HFFc6 (cell line): Measurements from ENCODE around the gene ZNF440. TPM values are rescaled to one million over a fixed set of nuclear protein-coding genes. Genes with fewer than 3 reads are reported as not detected.
"Not testable (repeated sequence)": the region's sequence is repeated elsewhere in the genome, so short reads cannot be mapped to it uniquely, and the experiment has no call there.

ENCODE experiments used
- DNase-seq: peaks from one replicate; pipeline ENCODE4 v3.0.0-alpha.2; 2018
- H3K27ac Mint-ChIP-seq: 2 replicates; pipeline ENCODE4 v1.8.0; 2020; ENCODE audit warnings: mild to moderate bottlenecking, mixed read lengths
- H3K27me3 Mint-ChIP-seq: 2 replicates; pipeline ENCODE4 v1.8.0; 2021; ENCODE audit warnings: mild to moderate bottlenecking, moderate library complexity, mixed read lengths; ENCODE audit not compliant: insufficient read depth
- H3K36me3 Mint-ChIP-seq: 2 replicates; pipeline ENCODE4 v1.8.0; 2021; ENCODE audit warnings: low read depth, mixed read lengths
- H3K4me1 Mint-ChIP-seq: 2 replicates; pipeline ENCODE4 v1.8.0; 2020; ENCODE audit warnings: low read depth, mixed read lengths
- H3K4me3 Mint-ChIP-seq: 2 replicates; pipeline ENCODE4 v1.8.0; 2020; ENCODE audit warnings: mild to moderate bottlenecking, moderate library complexity, mixed read lengths
- H3K9me3 Mint-ChIP-seq: 2 replicates; pipeline ENCODE4 v1.8.0; 2020; ENCODE audit warnings: mild to moderate bottlenecking, mixed read lengths
- total RNA-seq, 6 experiments: library from RNA; stranded (reverse); fragmentation: NEBNext Ultra II Directional; extraction: Animal tissue kit (Norgen Biotek cat#: 25700); gene quantifications; 2 replicates in 1 of 6; 3 replicates in 5 of 6; pipeline ENCODE4 v1.2.3, GENCODE V29; 2021
- TF ChIP-seq, protein P1 (sequence below): fragments of 200-600 bp; sonication (generic); IDR thresholded peaks from 2 replicates; pipeline ENCODE4 v1.5.0; 2021; ENCODE audit warnings: antibody characterized with exemption, mild to moderate bottlenecking

Gene ZNF440
- total RNA-seq, 6 experiments from 2014 or later, result 4.9 to 7.7 (median 6.6) TPM

GRCh38 chr19:11848594-11849469 lies 34.8 kb downstream of the ZNF440 start, which contains the start of gene ZNF439:
Gene ZNF439 (plus strand): TSS chr19:11848726. CDS start chr19:11848868, 142 bp downstream.
- H3K27ac Mint-ChIP-seq, result no peak within 1 kb of the TSS
- peaks cover 5% of the 10 kb centered on the region; the same call in 1 of the 2 replicates for H3K9me3 Mint-ChIP-seq
- H3K36me3 Mint-ChIP-seq, result peaks cover 11% of the 10 kb centered on the region; the same call in 1 of the 2 replicates
- peaks cover 5% of the 10 kb centered on the region for H3K4me1 Mint-ChIP-seq
- DNase-seq, result peak; percentile 8
- peaks cover 14% of the 10 kb centered on the region for H3K27me3 Mint-ChIP-seq
- H3K4me3 Mint-ChIP-seq, result peak within 1 kb of the TSS; percentile 73
- TF ChIP-seq, protein P1, sequence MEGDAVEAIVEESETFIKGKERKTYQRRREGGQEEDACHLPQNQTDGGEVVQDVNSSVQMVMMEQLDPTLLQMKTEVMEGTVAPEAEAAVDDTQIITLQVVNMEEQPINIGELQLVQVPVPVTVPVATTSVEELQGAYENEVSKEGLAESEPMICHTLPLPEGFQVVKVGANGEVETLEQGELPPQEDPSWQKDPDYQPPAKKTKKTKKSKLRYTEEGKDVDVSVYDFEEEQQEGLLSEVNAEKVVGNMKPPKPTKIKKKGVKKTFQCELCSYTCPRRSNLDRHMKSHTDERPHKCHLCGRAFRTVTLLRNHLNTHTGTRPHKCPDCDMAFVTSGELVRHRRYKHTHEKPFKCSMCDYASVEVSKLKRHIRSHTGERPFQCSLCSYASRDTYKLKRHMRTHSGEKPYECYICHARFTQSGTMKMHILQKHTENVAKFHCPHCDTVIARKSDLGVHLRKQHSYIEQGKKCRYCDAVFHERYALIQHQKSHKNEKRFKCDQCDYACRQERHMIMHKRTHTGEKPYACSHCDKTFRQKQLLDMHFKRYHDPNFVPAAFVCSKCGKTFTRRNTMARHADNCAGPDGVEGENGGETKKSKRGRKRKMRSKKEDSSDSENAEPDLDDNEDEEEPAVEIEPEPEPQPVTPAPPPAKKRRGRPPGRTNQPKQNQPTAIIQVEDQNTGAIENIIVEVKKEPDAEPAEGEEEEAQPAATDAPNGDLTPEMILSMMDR, result no peak

DNA sequence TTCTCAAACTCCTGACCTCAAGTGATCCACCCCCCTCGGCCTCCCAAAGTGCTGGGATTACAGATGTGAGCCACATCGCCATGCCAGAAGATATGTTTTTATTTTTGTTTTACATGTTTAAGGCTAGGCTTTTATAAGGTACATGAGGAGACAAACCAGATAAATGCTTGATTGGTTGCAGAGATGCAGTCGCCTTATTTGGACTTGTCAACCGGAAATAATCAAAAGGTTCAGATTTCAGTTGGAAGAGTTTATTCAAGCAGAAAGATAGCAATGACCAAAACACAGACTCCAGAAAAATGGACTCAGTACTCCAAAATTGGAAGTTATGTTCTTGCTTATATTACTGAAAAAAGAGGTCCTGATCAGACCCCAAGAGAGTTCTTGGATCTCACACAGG lies 36.2 kb downstream of the ZNF440 start:
- not testable (repeated sequence) for H3K4me3 Mint-ChIP-seq, DNase-seq, H3K27ac Mint-ChIP-seq, H3K9me3 Mint-ChIP-seq, H3K4me1 Mint-ChIP-seq
- Mint-ChIP-seq H3K27me3 (peaks cover 14% of the 10 kb centered on the region), H3K36me3 (peaks cover 11% of the 10 kb centered on the region; the same call in 1 of the 2 replicates)

- no peak overlapping the region for H3K27ac Mint-ChIP-seq
- no peak overlapping the region for H3K4me3 Mint-ChIP-seq
- peaks cover 5% of the 10 kb centered on the region for H3K27me3 Mint-ChIP-seq
- H3K9me3 Mint-ChIP-seq, result peaks cover 5% of the 10 kb centered on the region; the same call in 1 of the 2 replicates
- TF ChIP-seq, protein P1, result no peak
- no peak for DNase-seq
- H3K36me3 Mint-ChIP-seq, result peaks cover 5% of the 10 kb centered on the region; the same call in 1 of the 2 replicates
- peaks cover 1% of the 10 kb centered on the region for H3K4me1 Mint-ChIP-seq
These were observed 39.3 kb downstream of the ZNF440 start for GRCh38 chr19:11853358-11853757.

DNA sequence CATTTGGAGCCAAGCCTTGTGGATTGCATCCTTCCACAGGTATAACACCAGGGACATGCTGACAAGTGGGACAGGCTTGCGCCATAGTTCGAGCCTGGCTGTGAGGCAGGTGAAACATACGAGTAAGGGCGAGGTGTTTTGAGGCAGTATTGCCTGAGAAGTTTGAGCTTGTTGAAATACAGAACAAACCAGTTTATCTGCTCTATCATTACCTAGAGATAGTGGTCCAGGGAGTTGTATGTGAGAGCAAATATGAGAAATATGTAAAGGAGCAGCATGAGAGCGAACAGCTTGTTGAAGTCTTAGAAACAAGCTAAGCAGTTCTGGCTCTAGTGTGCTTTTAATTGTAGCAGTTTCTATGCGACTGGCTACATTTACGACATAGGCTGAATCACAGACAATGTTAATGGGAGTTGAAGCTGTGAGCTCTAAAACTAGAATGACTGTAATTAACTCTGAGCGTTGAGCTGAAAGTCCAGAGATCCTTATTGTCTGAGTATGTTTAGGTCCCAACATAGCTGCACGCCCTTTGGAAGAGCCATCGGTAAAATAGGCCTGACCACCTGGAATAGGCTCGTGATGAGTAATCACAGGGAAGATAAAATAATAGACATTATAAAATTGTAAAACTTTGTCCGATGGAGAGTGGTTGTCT lies 42.6 kb downstream of the ZNF440 start:
- DNase-seq, result no peak
- Mint-ChIP-seq H3K9me3 (no peaks in the 10 kb centered on the region; the same call in 1 of the 2 replicates), H3K27me3 (peaks cover 16% of the 10 kb centered on the region), H3K4me3 (no peak overlapping the region), H3K27ac (no peak overlapping the region), H3K4me1 (no peaks in the 10 kb centered on the region), H3K36me3 (no peaks in the 10 kb centered on the region)
- TF ChIP-seq, protein P1, result no peak

GRCh38 chr19:11860721-11861120 lies 46.6 kb downstream of the ZNF440 start:
- Mint-ChIP-seq H3K27ac (no peak overlapping the region), H3K4me1 (no peaks in the 10 kb centered on the region), H3K4me3 (no peak overlapping the region), H3K36me3 (peaks cover 6% of the 10 kb centered on the region; the same call in 1 of the 2 replicates), H3K9me3 (peaks cover 19% of the 10 kb centered on the region), H3K27me3 (peaks cover 16% of the 10 kb centered on the region)
- DNase-seq, result no peak
- TF ChIP-seq, protein P1, result no peak

DNA sequence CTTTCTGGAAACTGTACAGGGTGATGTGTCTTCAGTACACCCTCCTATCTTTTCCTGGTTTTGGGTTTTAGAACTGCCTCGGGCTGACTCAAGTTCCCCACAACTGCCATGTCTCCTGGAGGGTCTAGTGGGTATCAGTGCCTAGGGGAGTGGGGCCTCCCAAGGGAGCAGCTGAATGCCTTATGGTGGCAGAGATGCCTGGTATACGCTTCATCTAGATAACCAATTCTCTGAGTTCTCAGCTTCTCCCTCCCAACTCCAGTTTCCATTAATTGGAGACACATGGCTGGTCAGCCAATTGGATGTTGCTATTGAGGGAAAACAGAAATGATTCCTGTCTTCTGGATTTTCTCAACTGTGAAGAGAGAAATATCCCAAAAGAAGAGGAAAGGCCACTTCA lies 47.2 kb downstream of the ZNF440 start:
- Mint-ChIP-seq H3K9me3 (peaks cover 23% of the 10 kb centered on the region), H3K36me3 (peaks cover 9% of the 10 kb centered on the region; the same call in 1 of the 2 replicates), H3K4me1 (no peaks in the 10 kb centered on the region), H3K4me3 (no peak overlapping the region), H3K27me3 (peaks cover 16% of the 10 kb centered on the region), H3K27ac (no peak overlapping the region)
- no peak for DNase-seq
- TF ChIP-seq, protein P1, result no peak

DNA sequence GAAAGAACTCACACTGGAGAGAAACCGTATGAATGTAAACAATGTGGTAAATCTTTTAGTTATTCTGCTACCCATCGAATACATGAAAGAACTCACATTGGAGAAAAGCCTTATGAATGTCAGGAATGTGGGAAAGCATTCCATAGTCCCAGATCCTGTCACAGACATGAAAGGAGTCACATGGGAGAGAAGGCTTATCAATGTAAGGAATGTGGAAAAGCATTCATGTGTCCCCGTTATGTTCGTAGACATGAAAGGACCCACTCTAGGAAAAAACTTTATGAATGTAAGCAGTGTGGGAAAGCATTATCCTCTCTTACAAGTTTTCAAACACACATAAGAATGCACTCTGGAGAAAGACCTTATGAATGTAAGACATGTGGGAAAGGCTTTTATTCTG lies 53.7 kb downstream of the ZNF440 start:
- DNase-seq, H3K4me3 Mint-ChIP-seq, H3K4me1 Mint-ChIP-seq, H3K27ac Mint-ChIP-seq, H3K27me3 Mint-ChIP-seq: not testable (repeated sequence)
- Mint-ChIP-seq H3K9me3 (peaks cover 63% of the 10 kb centered on the region), H3K36me3 (peaks cover 32% of the 10 kb centered on the region)
